Osteocyte (in vitro differentiated cells): ENCODE measurements around the gene ATP6V0A1. TPM values are rescaled to one million over a fixed set of nuclear protein-coding genes. Genes with fewer than 3 reads are reported as not detected.

Source experiments
- DNase-seq: peaks from one replicate; pipeline ENCODE4 v3.0.0; 2021; ENCODE audit warnings: mixed read lengths; ENCODE audit not compliant: unreplicated experiment; ENCODE audit errors: extremely low spot score
- H3K27ac Mint-ChIP-seq: one replicate; pipeline ENCODE4 v1.8.0; 2021; ENCODE audit warnings: mild to moderate bottlenecking, mixed read lengths; ENCODE audit not compliant: unreplicated experiment
- H3K27me3 Mint-ChIP-seq: one replicate; pipeline ENCODE4 v1.8.0; 2021; ENCODE audit warnings: mixed read lengths; ENCODE audit not compliant: unreplicated experiment
- H3K36me3 Mint-ChIP-seq: one replicate; pipeline ENCODE4 v1.8.0; 2021; ENCODE audit warnings: mixed read lengths; ENCODE audit not compliant: unreplicated experiment
- H3K4me1 Mint-ChIP-seq: one replicate; pipeline ENCODE4 v1.8.0; 2021; ENCODE audit warnings: mixed read lengths; ENCODE audit not compliant: unreplicated experiment
- H3K4me3 Mint-ChIP-seq: one replicate; pipeline ENCODE4 v1.8.0; 2021; ENCODE audit warnings: mild to moderate bottlenecking, moderate library complexity, mixed read lengths; ENCODE audit not compliant: unreplicated experiment
- H3K9me3 Mint-ChIP-seq: one replicate; pipeline ENCODE4 v1.8.0; 2021; ENCODE audit warnings: mixed read lengths; ENCODE audit not compliant: unreplicated experiment
- CTCF ChIP-seq: fragments of 200-600 bp; sonication (generic); IDR thresholded peaks from 2 replicates; pipeline ENCODE4 v1.5.0; 2021; ENCODE audit warnings: antibody characterized with exemption, mild to moderate bottlenecking, moderate library complexity
- total RNA-seq: library from RNA; stranded (reverse); gene quantifications from 2 replicates; pipeline ENCODE4 v1.2.1, GENCODE V29; 2021

ATP6V0A1 gene
- total RNA-seq, 1 donor from 2014 or later: 63.2 TPM

- no peaks in the 10 kb centered on the region for H3K27me3 Mint-ChIP-seq
- H3K27ac Mint-ChIP-seq: no peak overlapping the region
- TF ChIP-seq CTCF: no peak
- DNase-seq: no peak
- no peak overlapping the region for H3K4me3 Mint-ChIP-seq
- peaks cover 40% of the 10 kb centered on the region for H3K4me1 Mint-ChIP-seq
- H3K36me3 Mint-ChIP-seq: peaks cover 14% of the 10 kb centered on the region
- no peaks in the 10 kb centered on the region for H3K9me3 Mint-ChIP-seq
Observed at GRCh38 chr17:42514279-42514678, 55.6 kb downstream of the ATP6V0A1 start.

DNA sequence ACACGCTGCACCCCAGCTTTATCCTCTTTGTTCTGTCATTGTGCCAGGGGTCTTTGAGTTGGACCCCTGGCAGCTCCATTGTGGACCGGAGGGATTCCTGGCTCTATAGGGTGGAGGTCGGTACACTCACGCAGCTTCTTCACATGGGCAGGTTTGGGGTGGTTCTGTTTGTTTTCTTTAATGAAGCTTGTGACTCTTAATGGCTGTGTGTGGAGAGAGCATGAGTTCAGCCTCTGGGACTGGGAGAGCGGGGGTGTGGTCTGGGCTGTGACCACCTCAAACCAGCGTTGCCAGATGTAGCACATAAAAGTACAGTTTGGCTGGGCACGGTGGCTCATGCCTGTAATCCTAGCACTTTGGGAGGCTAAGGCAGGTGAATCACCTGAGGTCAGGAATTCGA, 56.2 kb downstream of the ATP6V0A1 start:
- no peaks in the 10 kb centered on the region for H3K9me3 Mint-ChIP-seq
- DNase-seq: no peak
- peaks cover 45% of the 10 kb centered on the region for H3K4me1 Mint-ChIP-seq
- H3K36me3 Mint-ChIP-seq: peaks cover 11% of the 10 kb centered on the region
- no peak for TF ChIP-seq CTCF
- H3K27me3 Mint-ChIP-seq: no peaks in the 10 kb centered on the region
- H3K4me3 Mint-ChIP-seq: no peak overlapping the region
- H3K27ac Mint-ChIP-seq: no peak overlapping the region

GRCh38 chr17:42517516-42517915, 58.8 kb downstream of the ATP6V0A1 start:
- peak; percentile 95 for DNase-seq
- H3K27ac Mint-ChIP-seq: peak overlapping the region; percentile 99
- H3K9me3 Mint-ChIP-seq: no peaks in the 10 kb centered on the region
- peaks cover 2% of the 10 kb centered on the region for H3K36me3 Mint-ChIP-seq
- no peaks in the 10 kb centered on the region for H3K27me3 Mint-ChIP-seq
- no peak overlapping the region for H3K4me3 Mint-ChIP-seq
- peak; percentile 96 for TF ChIP-seq CTCF
- peaks cover 65% of the 10 kb centered on the region for H3K4me1 Mint-ChIP-seq

DNA sequence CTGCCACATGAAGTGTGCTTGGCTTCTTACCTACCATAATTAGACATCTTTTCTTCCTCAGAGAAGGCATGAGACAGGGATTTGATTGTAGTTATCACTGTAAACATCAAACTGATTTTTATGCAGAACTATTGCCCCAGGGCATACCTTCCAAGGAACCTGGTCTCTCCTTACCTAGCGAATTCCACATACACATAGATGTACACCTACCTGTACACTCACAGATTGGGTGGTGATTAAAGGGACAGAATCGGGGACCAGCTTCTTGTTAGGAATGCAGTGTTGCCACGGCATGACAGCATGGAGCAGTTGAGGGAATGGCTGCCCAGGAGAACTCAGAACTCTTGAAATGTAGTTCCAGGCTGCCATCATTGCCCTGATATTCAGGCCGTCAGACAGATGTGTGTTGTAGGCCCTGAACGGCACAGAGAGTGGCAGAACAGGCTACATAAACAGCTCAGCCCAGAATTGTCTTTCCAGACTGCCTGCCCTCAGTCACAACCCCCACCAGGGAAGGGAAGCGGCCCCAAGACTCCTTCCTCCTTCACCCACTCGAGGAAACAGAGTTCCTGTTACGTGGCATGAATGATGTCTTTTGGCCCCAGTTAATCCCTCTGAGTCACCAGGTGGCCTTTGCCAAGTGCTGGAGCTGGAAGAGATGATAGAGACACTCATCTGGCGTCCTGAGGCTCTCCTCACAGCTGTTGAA, 59.5 kb downstream of the ATP6V0A1 start:
- peaks cover 2% of the 10 kb centered on the region for H3K36me3 Mint-ChIP-seq

More for the DNA sequence above, 59.5 kb downstream of the ATP6V0A1 start:
- H3K27ac Mint-ChIP-seq: peak overlapping the region; percentile 99
- no peak overlapping the region for H3K4me3 Mint-ChIP-seq
- TF ChIP-seq CTCF: no peak
- no peaks in the 10 kb centered on the region for H3K27me3 Mint-ChIP-seq
- peaks cover 66% of the 10 kb centered on the region for H3K4me1 Mint-ChIP-seq
- no peaks in the 10 kb centered on the region for H3K9me3 Mint-ChIP-seq
- DNase-seq: no peak
